ENCODE results near the gene ARHGEF6.
"Not testable (repeated sequence)": the region's sequence is repeated elsewhere in the genome, so short reads cannot be mapped to it uniquely, and the experiment has no call there.

The ARHGEF6 gene, protein sequence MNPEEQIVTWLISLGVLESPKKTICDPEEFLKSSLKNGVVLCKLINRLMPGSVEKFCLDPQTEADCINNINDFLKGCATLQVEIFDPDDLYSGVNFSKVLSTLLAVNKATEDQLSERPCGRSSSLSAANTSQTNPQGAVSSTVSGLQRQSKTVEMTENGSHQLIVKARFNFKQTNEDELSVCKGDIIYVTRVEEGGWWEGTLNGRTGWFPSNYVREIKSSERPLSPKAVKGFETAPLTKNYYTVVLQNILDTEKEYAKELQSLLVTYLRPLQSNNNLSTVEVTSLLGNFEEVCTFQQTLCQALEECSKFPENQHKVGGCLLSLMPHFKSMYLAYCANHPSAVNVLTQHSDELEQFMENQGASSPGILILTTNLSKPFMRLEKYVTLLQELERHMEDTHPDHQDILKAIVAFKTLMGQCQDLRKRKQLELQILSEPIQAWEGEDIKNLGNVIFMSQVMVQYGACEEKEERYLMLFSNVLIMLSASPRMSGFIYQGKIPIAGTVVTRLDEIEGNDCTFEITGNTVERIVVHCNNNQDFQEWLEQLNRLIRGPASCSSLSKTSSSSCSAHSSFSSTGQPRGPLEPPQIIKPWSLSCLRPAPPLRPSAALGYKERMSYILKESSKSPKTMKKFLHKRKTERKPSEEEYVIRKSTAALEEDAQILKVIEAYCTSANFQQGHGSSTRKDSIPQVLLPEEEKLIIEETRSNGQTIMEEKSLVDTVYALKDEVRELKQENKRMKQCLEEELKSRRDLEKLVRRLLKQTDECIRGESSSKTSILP

DNA sequence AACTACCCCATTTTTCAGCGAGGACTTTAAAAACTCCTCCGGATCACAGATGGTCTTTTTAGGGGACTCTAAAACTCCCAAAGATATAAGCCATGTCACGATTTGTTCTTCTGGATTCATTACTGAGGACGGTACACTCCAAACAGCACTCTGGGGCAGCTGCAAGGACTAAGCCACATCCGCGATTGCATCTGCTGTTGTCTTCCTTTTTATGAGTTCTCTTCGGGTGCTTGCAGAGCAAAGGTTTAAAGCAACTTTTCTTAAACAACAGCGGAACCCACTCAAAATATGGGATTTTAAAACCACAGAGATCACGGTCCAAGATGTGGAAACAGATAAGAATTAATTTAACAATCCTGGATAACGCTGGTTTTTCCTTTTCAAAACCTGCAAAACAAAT is at the start of gene ARHGEF6:
ARHGEF6 (minus strand) TSS at position 170 of the 400 bp plus-strand sequence; CDS start at position 120, 50 bp downstream.
- peak in 1 of 2 donors; percentile 43 for DNase-seq

DNA sequence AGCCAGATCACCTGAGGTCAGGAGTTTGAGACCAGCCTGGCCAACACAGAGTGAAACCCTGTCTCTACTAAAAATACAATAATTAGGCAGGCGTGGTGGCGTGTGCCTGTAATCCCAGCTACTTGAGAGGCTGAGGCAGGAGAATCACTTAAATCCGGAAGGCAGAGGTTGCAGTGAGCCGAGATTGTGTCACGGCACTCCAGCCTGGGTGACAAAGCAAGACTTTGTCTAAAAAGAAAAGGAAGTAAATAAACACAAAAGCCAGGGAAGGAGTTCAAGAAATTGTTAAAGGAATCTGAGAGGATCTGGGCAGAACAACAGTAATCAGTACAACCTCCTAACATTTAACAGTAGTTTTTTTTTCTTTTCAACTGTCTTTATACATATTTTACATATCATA is 48.7 kb upstream of the ARHGEF6 start:
- no peak for DNase-seq

DNA sequence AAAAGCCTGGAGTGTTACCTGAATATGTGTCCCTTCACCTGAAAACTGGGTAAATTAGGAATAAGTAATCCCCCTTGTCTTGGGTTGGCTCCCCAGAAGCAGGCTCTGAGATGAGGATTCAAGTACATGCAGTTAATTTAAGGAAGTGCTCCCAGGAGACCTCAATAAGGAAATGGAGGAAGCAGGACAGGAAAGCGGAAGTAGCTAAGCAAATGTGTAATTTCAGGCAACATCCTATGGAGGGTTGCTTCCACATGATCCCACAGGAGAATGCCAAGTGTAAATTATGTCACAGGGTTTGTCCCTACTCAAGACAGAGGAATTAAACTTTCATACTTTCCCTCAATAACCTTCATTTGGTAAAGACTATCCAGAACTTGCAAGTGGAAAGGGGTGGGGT is 48.1 kb upstream of the ARHGEF6 start:
- no peak for DNase-seq

DNA sequence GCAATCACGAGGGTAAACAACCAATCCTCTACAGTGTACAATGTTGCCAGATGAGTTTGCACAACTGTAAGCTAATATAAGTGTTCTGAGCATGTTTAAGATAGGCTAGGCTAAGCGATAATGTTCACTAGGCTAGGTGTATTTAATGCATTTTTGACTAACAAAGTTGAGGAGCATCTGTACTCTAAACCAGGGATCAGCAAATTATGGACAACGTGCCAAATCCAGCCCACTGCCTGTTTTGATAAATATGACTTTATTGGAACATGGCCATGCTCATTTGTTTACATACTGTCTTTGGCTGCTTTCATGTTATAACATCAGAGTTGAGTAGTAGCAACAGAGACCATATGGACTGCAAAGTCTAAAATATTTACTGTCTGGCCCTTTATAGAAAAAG is 46.3 kb upstream of the ARHGEF6 start:
- no peak for DNase-seq

DNA sequence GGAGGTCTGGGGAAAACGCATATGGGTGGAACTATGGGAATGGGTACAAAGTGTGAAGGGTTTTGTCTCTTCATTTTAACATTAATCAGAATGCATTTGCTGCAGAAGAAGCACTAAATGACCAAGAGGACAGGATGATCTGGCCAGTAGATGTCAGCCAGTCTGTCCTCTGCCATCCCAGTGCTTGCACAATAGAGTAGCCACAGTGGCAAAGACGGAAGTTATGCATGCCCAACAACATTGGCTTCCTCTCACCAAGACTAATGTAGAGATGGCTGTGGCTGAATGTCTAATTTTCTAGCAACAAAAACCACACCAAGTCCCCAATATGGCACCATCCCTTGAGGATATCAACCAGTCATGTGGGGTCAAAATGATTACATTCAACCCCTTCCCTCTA is 45.0 kb upstream of the ARHGEF6 start:
- DNase-seq = no peak

DNA sequence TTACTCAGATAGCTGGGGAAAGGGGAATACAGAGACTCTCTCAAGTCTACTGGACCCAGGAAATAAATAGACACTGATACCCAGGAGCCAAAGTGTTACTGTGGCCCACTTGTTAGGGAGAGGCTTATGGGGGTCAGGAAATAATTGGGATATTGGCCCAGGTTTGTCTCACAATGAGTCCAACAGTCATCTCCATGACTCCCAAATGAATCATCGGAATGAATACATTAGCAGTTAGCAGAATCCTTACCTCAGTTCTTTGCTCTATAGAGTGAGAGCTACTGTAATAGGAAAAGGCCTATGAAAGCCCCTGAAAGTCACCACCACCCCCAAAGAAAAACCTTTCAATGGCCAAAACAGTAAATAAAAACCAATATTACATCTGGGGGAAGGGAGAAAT is 42.4 kb upstream of the ARHGEF6 start:
- DNase-seq = no peak

DNA sequence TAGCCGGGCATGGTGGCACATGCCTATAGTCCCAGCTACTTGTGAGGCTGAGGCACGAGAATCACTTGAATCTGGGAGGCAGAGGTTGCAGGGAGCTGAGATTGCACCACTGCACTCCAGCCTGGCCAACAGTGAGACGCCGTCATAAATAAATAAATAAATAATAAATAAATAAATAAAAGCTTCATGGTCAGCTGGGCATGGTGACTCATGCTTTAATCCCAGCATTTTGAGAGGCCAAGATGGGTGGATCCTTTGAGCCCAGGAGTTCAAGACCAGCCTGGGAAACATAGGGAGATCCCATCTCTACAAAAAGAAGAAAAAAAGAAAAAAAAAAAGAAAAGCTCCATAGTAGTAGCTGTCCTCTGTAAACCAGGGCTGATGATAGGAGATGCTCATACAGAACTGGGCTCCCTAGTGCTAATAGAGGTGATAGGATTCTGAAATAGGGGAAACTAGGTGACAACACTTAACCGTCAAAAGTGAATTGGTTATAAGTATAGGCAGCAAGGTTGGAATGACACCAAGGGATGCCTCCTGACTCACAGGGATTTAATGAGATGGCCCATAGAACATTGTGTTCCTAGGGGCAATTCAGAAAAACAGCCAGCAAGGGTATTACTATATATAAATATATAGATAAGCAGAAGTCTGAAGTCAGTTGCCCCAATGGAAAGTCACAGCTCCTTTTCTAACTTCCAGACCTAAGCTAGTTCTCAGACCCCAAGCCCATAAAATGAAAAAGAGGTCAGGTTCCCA is 41.8 kb upstream of the ARHGEF6 start:
- no peak for DNase-seq

DNA sequence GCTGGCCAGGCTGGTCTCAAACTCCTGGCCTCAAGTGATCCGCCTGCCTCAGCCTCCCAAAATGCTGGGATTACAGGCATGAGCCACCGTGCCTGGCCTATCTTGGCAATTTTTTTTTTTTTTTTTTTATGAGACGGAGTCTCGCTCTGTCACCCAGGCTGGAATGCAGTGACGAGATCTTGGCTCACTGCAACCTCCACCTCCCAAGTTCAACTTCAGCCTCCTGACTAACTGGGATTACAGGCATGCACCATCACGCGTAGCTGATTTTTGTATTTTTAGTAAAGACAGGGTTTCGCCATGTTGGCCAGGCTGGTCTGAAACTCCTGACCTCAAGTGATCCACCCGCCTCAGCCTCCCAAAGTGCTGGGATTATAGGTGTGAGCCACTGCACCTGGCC is 39.0 kb upstream of the ARHGEF6 start:
- DNase-seq = not testable (repeated sequence)

DNA sequence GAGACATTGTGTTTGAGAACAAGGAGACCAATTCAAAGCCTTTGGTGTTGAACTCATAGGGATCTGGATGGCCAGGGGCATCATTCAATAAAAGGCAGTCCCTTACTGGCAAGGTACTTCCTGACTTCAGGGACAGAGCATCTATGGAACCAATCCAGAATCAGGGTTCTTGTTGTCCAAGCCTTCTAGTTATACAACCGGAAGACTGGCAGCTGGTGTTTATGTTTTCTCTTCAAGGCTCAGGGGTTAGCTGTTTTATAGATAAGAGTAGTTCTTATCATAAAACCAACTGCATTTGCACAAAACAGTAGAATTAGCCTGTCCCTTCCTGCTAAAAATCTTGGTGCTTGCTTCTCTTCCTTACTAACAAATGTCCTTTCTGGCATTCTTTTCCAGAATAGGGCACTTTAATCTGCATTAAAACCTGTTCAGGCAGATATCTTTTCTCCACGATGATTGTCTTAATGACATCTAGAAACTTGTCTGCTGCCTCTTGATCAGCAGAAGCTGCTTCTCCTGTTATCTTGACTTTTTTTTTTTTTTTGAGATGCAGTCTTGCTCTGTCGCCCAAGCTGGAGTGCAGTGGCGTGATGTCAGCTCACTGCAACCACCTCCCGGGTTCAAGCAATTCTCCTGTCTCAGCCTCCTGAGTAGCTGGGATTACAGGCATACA is 38.4 kb upstream of the ARHGEF6 start:
- no peak for DNase-seq

DNA sequence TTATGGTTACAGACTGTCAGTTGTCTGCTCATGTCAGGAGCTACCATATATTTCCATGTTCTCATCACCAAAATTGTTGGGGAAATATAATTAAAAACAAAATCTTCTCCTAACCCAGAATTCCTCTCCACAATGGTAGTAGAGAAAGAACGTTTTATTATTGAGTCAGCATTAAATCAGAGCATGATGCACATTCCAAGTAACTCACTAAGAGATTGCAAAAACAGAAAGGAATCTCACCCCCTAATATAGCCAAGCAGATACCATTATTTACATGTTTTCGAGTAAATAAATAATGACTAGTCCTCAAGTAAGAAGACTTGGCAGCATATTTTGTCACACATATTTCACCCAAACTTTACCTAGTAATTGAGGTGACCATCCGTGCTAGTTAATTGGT is 36.2 kb upstream of the ARHGEF6 start:
- DNase-seq = no peak

DNA sequence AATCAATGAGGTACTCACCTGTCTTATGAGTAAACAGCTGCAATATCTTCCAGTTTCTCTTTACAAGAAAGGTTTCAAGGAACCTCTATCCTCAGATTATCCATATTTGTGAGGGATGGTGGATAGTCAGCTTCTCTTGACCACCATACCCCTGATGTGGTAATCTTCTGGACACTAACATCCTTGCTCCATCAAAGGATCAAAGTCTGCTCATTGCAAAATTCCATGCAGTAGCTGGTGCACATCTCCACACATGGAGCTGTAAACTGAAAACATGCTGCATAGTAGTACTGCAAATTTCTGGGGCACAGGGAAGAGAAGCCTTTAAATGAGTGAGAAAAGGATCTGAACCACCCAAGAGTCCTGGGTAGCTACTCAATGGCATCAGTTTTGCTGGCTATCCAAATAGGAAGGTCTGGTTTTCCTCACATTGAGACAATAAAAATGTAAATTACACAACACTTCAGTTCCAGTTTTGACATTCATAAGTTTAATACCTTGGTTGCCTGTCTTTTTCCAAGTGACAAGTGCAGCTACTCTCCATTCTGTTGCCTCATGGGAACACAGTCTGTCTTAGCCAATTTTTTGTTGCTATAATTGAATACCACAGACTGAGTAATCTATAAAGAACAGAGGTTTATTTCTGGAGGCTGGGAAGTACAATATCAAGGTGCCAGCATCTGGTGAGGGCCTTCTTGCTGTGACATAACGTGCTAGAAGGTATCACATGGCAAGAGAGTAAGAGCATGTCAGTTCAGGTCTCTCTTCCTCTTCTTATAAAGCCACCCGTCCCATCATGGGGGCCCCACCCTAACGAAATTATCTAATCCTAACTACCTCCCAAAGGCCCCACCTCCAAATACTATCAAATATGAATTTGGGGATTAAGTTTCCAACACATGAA is 34.4 kb upstream of the ARHGEF6 start:
- no peak for DNase-seq

DNA sequence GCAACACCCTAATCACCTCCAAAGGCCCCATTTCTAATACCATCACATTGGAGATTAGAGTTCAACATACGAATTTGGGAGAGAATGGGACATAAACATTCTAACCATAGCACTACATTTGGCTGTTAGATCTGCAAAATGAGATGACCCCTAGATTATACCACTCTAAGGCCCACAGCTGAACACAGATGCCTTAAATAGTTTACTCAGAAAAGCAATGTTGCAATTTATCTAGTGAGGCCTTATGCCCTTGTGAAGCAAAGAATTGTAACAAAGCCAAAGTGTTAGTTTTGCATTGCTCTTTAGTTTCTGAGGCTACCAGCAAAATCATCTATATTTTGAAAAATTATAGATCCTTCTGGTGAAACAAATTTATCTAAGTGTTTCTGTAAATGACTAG is 31.6 kb upstream of the ARHGEF6 start:
- DNase-seq = no peak

DNA sequence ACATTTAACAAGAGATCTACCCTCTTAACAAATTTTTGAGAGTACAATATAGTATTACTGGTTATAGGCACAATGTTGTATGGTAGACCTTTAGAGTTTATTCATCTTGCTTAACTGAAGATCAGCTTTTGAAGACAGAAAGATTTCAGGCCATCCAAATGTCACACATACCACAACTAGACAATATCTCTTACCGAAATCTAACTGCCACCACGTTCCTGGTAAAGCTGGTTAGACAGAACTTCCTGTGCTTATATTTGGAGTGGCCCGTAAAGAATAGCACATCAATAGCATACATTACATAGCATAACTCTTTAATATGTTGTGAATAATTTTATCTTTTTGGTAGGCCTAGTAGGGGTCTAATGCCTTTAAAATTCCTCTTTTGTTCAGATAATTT is 29.8 kb upstream of the ARHGEF6 start:
- DNase-seq = peak in 1 of 2 donors; percentile 21

DNA sequence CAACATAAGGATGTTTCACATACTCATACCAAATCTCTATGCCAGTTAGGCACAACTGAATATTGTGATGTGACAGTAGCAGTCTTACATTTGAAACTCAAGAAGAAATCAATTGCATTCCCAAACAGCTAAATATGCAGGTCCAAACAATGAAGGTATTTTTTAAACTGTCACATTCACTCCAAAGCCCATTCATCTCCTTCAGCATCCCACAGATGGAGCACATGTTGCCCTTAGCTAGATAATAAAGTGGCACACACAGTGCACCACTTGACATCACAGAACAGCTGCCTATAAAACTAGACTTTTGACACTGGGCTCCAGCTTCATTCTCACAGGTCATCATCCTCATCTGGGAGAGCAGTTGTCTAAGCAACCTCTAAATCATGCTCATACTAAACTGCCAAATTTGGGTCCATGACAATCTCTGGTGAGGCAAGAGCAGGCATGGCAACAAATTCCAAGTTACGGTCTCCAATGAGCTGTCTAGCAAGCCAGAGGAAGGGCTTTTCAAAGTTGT is 26.2 kb upstream of the ARHGEF6 start:
- no peak for DNase-seq

DNA sequence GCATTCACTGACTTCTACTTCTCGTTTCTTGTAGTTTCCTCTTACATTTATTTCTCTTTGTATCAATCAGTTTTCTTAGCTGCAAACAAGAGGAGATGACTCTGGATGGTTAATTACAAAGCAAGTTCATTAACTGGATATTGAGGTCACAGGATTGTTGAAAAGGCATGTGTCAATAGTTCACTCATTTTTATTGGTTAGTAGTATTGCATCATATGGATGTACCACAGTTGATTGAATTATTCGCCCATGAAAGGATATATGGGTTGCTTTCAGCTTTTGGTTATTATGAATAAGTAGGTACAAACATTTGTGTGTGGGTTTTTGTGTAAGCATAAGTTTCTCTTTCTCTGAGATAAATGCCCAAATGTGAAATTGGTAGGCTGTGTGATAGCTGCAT is 21.8 kb upstream of the ARHGEF6 start:
- DNase-seq = no peak

DNA sequence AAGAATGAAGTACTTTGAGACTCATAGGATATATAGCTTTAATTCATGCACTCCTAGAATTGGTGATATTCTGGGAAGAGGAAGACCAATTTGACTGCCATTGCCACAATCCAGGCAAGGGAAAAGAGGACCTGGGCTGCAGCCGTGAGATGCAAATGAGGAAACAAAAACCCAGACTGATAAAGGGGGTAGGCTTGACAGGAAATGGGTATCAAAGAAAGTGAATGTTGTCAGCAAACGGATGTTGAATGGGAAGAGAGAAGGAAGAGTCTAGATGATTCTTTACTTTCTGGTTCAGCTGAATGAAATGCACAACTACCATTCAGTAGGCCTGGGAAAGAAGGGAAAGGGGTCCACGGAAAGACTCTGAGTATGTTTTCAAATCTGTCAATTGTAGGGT is 17.1 kb upstream of the ARHGEF6 start:
- no peak for DNase-seq

DNA sequence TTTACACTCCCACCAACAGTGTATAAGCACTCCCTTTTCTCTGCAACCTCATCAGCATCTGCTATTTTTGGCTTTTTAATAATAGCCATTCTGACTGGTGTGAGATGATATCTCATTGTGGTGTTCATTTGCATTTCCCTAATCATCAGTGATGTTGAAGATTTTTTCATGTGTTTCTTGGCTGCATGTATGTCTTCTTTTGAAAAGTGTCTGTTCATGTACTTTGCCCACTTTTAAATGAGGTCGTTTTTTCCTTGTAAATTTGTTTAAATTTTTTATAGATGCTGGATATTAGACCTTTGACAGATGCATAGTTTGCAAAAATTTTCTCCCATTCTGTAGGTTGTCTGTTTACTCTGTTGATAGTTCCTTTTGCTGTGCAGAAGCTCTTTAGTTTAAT is 14.4 kb upstream of the ARHGEF6 start:
- not testable (repeated sequence) for DNase-seq

DNA sequence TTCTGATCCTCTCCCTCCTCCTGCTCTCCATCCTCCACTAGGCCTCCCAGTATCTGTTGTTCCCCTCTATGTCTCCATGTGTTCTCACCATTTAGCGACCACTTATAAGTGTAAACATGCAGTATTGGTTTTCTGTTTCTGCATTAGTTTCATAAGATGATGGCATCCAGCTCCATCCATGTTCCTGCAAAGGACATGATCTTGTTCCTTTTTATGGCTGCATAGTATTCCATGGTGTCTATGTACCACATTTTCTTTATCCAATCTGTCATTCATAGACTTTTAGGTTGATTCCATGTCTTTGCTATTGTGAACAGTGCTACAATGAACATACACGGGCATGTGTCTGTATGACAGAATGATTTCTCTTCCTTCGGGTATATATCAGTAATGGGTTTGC is 13.9 kb upstream of the ARHGEF6 start:
- not testable (repeated sequence) for DNase-seq

DNA sequence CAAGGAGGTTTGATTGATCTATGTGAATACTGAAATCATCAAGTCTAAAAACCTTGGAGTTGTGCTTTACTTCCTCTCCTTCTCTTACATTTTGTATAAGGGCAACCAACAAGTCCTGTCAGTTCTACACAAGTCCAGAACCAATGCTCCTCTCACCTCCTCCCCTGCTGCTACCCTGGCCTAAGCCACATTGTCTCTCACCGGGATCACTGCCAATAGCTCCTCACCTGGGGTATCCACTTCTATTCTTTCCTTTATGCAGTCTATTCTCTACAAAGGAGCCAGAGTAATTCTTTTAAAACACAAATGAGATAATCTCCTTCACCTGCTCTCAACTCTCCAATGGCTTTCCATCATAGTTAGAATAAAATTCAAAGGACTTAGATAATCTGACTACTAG is 13.3 kb upstream of the ARHGEF6 start:
- no peak for DNase-seq

DNA sequence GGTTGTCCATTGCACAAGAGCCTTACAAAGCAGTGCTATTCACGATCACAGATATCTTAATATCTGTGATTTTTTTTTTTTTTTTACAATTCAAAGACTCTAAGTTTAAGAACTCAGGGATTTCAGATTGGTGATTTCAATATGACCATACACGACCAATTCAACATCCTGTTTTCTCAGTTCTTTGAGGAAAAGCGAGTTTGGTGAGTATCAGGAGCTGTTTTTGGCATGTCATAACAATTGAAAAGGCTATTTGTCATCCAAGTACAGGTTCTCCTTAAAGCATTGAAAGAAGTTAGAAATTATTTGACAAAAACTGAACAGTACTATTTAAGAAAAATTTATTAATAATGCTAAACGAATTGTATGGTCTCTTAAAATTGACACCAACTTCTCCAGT is 9.1 kb upstream of the ARHGEF6 start:
- DNase-seq = no peak

DNA sequence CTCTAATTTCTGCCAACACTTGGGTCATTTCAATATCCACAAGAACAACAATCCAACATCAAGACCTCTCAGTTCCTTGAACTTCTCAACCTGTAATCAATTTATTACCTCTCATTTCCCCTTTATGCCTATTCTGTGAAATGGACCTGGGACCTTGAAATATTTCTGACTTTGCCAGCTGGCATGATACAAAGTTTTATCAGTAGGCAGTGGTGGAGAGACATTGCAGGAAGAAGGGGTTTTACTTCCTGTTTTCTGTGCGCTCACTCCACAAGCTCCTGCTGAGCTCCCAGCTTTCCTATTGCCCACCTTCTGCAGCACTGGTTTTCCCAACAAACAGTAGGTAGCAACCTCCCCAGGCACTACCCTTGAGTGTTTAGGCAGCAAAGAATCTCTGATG is 3.5 kb upstream of the ARHGEF6 start:
- no peak for DNase-seq

DNA sequence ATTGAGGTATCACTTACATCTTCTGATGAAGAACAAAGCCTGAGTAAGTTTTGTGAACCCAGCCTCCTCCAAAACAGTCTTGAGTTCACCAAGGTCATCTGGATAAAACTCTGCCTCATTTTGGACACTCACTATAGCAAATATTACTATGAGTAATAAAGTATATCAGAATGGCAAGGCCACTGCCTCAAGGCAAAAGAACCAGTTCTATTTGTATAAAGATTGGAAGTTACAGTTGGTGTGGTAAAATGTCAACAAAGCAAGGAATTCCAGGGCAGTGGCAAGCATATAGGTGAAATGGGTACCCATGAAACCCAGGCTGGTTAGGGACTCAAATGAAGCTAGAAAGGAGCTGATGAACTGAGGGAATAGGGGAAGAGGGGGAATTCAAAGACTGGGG is 2.4 kb upstream of the ARHGEF6 start:
- DNase-seq = no peak

All from CD4-positive, alpha-beta T cell treated with Interferon alpha-2 for 1 hour (primary cell).